Sigmoid colon (tissue), 3 donors: ENCODE measurements around the gene MARK3.

Source experiments
- POLR2A ChIP-seq, 2 donors: fragments of 450-650 bp; IDR thresholded peaks; one replicate each; pipeline ENCODE4 v1.6.1; 2016; ENCODE audit warnings: antibody characterized with exemption in 2 of 2, mild to moderate bottlenecking in 2 of 2, moderate library complexity in 2 of 2
- TF ChIP-seq, protein P1 (sequence below), 4 experiments: fragments of 450-650 bp in 3 of 4; fragments of 200-600 bp in 1 of 4; IDR thresholded peaks; one replicate each; pipeline ENCODE4 v1.5.1; 2016 to 2019; ENCODE audit warnings: antibody characterized with exemption in 4 of 4, mild to moderate bottlenecking in 3 of 4, moderate library complexity in 2 of 4

DNA sequence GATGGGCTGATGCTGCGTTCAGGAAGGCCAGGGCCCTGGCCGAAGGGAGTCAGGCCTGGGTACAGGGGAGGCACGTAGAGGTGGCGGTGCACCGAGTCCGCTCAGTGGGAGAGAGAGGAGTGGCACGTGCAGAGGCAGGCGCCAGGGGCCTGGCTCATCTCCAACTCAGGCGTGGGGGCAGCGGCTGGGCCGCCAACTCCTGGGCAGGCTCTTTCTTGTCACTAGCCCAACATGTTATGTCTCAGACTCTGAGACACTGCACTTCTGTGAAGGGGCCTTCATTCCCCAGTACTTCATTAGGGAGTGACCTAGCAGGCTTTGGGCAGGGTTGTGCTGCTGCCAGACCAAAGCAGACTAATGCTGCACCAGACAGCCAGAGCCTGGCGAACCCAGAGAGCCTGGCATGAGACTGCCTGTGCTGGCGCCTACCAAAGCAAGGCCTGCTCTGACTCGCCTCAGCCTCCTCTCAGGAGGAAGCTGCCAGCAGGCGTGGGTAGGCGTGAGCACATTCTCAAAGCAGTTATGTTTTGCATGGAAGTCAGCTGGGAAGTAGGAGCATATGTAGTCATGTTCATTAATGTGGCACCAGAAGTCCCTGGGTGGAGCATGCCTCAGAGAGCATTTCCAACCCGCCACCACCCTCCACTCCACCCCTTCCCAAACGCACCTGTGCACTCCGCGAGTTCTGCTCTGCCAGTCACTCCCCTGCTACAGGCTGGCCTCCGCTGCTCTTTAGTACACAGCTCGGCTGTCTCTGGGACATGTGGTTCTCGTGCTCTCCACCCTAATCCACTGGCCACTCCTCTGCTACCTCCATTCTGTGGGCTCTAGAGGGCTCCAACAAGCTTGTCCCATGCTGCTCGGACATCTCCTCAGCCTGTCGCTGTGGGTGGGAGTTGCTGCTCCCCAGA, 127.7 kb downstream of the MARK3 start:
- TF ChIP-seq, protein P1, sequence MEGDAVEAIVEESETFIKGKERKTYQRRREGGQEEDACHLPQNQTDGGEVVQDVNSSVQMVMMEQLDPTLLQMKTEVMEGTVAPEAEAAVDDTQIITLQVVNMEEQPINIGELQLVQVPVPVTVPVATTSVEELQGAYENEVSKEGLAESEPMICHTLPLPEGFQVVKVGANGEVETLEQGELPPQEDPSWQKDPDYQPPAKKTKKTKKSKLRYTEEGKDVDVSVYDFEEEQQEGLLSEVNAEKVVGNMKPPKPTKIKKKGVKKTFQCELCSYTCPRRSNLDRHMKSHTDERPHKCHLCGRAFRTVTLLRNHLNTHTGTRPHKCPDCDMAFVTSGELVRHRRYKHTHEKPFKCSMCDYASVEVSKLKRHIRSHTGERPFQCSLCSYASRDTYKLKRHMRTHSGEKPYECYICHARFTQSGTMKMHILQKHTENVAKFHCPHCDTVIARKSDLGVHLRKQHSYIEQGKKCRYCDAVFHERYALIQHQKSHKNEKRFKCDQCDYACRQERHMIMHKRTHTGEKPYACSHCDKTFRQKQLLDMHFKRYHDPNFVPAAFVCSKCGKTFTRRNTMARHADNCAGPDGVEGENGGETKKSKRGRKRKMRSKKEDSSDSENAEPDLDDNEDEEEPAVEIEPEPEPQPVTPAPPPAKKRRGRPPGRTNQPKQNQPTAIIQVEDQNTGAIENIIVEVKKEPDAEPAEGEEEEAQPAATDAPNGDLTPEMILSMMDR (IDR thresholded peaks at IDR 0.05), result no peak
- TF ChIP-seq POLR2A (IDR thresholded peaks at IDR 0.05), result no peak
